H1 (cell line): ENCODE measurements around the gene PPP1R3F. TPM values are rescaled to one million over a fixed set of nuclear protein-coding genes. Genes with fewer than 3 reads are reported as not detected.

Source experiments
- CTCF ChIA-PET: fragments of 300-600 bp; sonication (Branson Sonifier 250); formaldehyde crosslinking; loops from one replicate; lab custom pipeline; 2021; ENCODE audit not compliant: partially characterized antibody; lab: Charles Lee
- POLR2A ChIA-PET: fragments of 300-600 bp; sonication (Branson Sonifier 250); formaldehyde crosslinking; loops from one replicate; lab custom pipeline; 2021; ENCODE audit warnings: inconsistent platforms; ENCODE audit not compliant: partially characterized antibody; lab: Charles Lee
- DNase-seq, 2 experiments: peaks; one replicate each; pipeline versions ENCODE4 v3.0.0 to v3.0.0-alpha.2; 2010 to 2022; ENCODE audit warnings: low spot score in 2 of 2, low read depth in 1 of 2, mixed read lengths in 1 of 2
- FAIRE-seq: peaks from 2 replicates; lab custom pipeline; 2011; peaks lifted over from hg19 to GRCh38; lab: Jason Lieb, UNC
- H2AFZ ChIP-seq: 2 replicates; pipeline ENCODE4 v1.8.1; 2012; ENCODE audit warnings: low read length, inconsistent platforms
- H2AK5ac ChIP-seq: 2 replicates; pipeline ENCODE4 v1.6.1; 2013; ENCODE audit warnings: low read depth, low read length
- H2BK120ac ChIP-seq: replicated peaks from 2 replicates; pipeline ENCODE3; 2013; ENCODE audit warnings: low read depth, low read length, inconsistent platforms
- H2BK12ac ChIP-seq: 2 replicates; pipeline ENCODE4 v1.6.1; 2013; ENCODE audit warnings: low read depth, low read length
- H2BK15ac ChIP-seq: 2 replicates; pipeline ENCODE4 v1.6.1; 2013; ENCODE audit warnings: low read length
- H2BK20ac ChIP-seq: 2 replicates; pipeline ENCODE4 v1.6.1; 2013; ENCODE audit warnings: low read length
- H2BK5ac ChIP-seq: 2 replicates; pipeline ENCODE4 v1.6.1; 2013; ENCODE audit warnings: low read depth, low read length
- H3K14ac ChIP-seq: 2 replicates; pipeline ENCODE4 v1.6.1; 2013; ENCODE audit warnings: inconsistent platforms; ENCODE audit not compliant: insufficient read length
- H3K18ac ChIP-seq: 2 replicates; pipeline ENCODE4 v1.6.1; 2013; ENCODE audit warnings: low read length; ENCODE audit errors: extremely low read depth
- H3K23ac ChIP-seq: 2 replicates; pipeline ENCODE4 v1.6.1; 2013; ENCODE audit warnings: inconsistent platforms; ENCODE audit not compliant: insufficient read length
- H3K23me2 ChIP-seq: 2 replicates; pipeline ENCODE4 v1.6.1; 2013; ENCODE audit warnings: low read depth, low read length
- H3K27ac ChIP-seq: 2 replicates; pipeline ENCODE4 v1.6.1; 2011; ENCODE audit warnings: low read depth, low read length, inconsistent platforms
- H3K27me3 ChIP-seq, 4 experiments: replicated peaks in 1 of 4; 1 replicate in 1 of 4; 2 replicates in 3 of 4; pipeline versions ENCODE4 v1.6.1 to v1.8.1; 2011 to 2013; ENCODE audit warnings: low read length in 3 of 4, mild to moderate bottlenecking in 3 of 4, inconsistent platforms in 2 of 4, mixed read lengths in 2 of 4, moderate library complexity in 1 of 4; ENCODE audit not compliant: control insufficient read depth in 3 of 4, insufficient read depth in 3 of 4; ENCODE audit errors: extremely low read depth in 1 of 4
- H3K36me3 ChIP-seq, 4 experiments: 2 replicates each; pipeline versions ENCODE4 v1.6.1 to v1.8.1; 2011 to 2013; ENCODE audit warnings: mild to moderate bottlenecking in 4 of 4, low read length in 3 of 4, moderate library complexity in 2 of 4, control low read depth in 1 of 4, inconsistent platforms in 1 of 4; ENCODE audit not compliant: insufficient read depth in 4 of 4, control insufficient read depth in 2 of 4
- H3K4ac ChIP-seq: replicated peaks from 2 replicates; pipeline ENCODE3; 2013; ENCODE audit warnings: low read length, low read depth, mixed read lengths, inconsistent platforms; ENCODE audit not compliant: insufficient read length
- H3K4me1 ChIP-seq, 4 experiments: replicated peaks in 1 of 4; 1 replicate in 1 of 4; 2 replicates in 3 of 4; pipeline versions ENCODE4 v1.6.1 to v1.8.1; 2011 to 2013; ENCODE audit warnings: low read length in 3 of 4, inconsistent platforms in 2 of 4, mixed read lengths in 1 of 4; ENCODE audit not compliant: insufficient read depth in 4 of 4, control insufficient read depth in 3 of 4
- H3K4me2 ChIP-seq, 2 experiments: 2 replicates each; pipeline versions ENCODE4 v1.6.1 to v1.8.1; 2011 to 2013; ENCODE audit warnings: low read depth in 2 of 2, low read length in 2 of 2, control low read depth in 1 of 2, inconsistent platforms in 1 of 2, mild to moderate bottlenecking in 1 of 2; ENCODE audit not compliant: insufficient read depth in 1 of 2
- H3K4me3 ChIP-seq, 4 experiments: fragments of 200-600, 300-600 bp in 1 of 4; sonication (generic), shearing (Covaris generic), sonication (Bioruptor Twin) in 1 of 4; 2 replicates each; pipeline versions ENCODE4 v1.5.1 to v1.8.1; 2011 to 2016; ENCODE audit warnings: low read length in 4 of 4, low read depth in 3 of 4, control low read depth in 2 of 4, inconsistent platforms in 2 of 4, mild to moderate bottlenecking in 2 of 4, mixed read lengths in 1 of 4, moderate library complexity in 1 of 4; ENCODE audit not compliant: insufficient read depth in 2 of 4; ENCODE audit errors: extremely low read depth in 1 of 4
- H3K56ac ChIP-seq: replicated peaks from 2 replicates; pipeline ENCODE3; 2013; ENCODE audit warnings: low read depth, mild to moderate bottlenecking, mixed read lengths, low read length, inconsistent platforms; ENCODE audit not compliant: insufficient read length
- H3K79me1 ChIP-seq: 2 replicates; pipeline ENCODE4 v1.6.1; 2013; ENCODE audit warnings: low read depth, low read length, control low read depth
- H3K79me2 ChIP-seq, 2 experiments: 2 replicates each; pipeline versions ENCODE4 v1.6.1 to v1.8.1; 2012 to 2013; ENCODE audit warnings: low read length in 2 of 2, mild to moderate bottlenecking in 2 of 2, inconsistent platforms in 1 of 2; ENCODE audit not compliant: insufficient read depth in 2 of 2, control insufficient read depth in 1 of 2
- H3K9ac ChIP-seq, 4 experiments: replicated peaks in 1 of 4; 1 replicate in 1 of 4; 2 replicates in 3 of 4; pipeline versions ENCODE4 v1.6.1 to v1.8.1; 2011 to 2013; ENCODE audit warnings: low read depth in 3 of 4, low read length in 3 of 4, control low read depth in 2 of 4, mild to moderate bottlenecking in 2 of 4, moderate library complexity in 2 of 4, inconsistent platforms in 1 of 4; ENCODE audit errors: extremely low read depth in 1 of 4
- H3K9me3 ChIP-seq, 2 experiments: 2 replicates each; pipeline versions ENCODE4 v1.6.1 to v1.8.1; 2012 to 2013; ENCODE audit warnings: mild to moderate bottlenecking in 2 of 2, moderate library complexity in 2 of 2, control low read depth in 1 of 2, inconsistent platforms in 1 of 2, low read depth in 1 of 2, low read length in 1 of 2, mixed read lengths in 1 of 2; ENCODE audit not compliant: insufficient read depth in 2 of 2
- H4K20me1 ChIP-seq, 2 experiments: replicated peaks in 1 of 2; 2 replicates each; pipeline versions ENCODE3 to v1.8.1; 2011 to 2013; ENCODE audit warnings: inconsistent platforms in 2 of 2, low read length in 2 of 2, mild to moderate bottlenecking in 1 of 2; ENCODE audit not compliant: insufficient read depth in 2 of 2, control insufficient read depth in 1 of 2
- H4K5ac ChIP-seq: 2 replicates; pipeline ENCODE4 v1.6.1; 2013; ENCODE audit warnings: low read length, low read depth, mixed read lengths, inconsistent platforms; ENCODE audit not compliant: insufficient read length
- H4K8ac ChIP-seq: 2 replicates; pipeline ENCODE4 v1.8.0; 2013; ENCODE audit warnings: mild to moderate bottlenecking, moderate library complexity, low read length, inconsistent platforms; ENCODE audit not compliant: insufficient read depth; ENCODE audit errors: extremely low read depth
- H4K91ac ChIP-seq: replicated peaks from 2 replicates; pipeline ENCODE3; 2013; ENCODE audit warnings: low read length, mixed read lengths, inconsistent platforms; ENCODE audit not compliant: insufficient read length
- ASH2L ChIP-seq: fragments of 200-600, 300-600 bp; sonication (generic); IDR thresholded peaks from one replicate; pipeline ENCODE4 v1.7.1; 2017; ENCODE audit warnings: low read length
- ATF3 ChIP-seq: IDR thresholded peaks from 2 replicates; pipeline ENCODE4 v1.6.1; 2011; ENCODE audit warnings: low read depth, mild to moderate bottlenecking, low read length; ENCODE audit not compliant: insufficient read depth
- CHD1 ChIP-seq: IDR thresholded peaks from 2 replicates; pipeline ENCODE4 v1.6.1; 2012; ENCODE audit warnings: low read depth, low read length, improper control_type of control experiment
- CTBP2 ChIP-seq: IDR thresholded peaks from 2 replicates; pipeline ENCODE4 v1.7.0; 2011; ENCODE audit warnings: borderline replicate concordance, mild to moderate bottlenecking, moderate library complexity, mixed read lengths, low read length; ENCODE audit not compliant: insufficient read depth, insufficient read length
- HDAC2 ChIP-seq, 2 experiments: fragments of 300-600 bp in 1 of 2; sonication (generic) in 1 of 2; IDR thresholded peaks; 2 replicates each; pipeline ENCODE4 v1.6.1; 2011 to 2012; ENCODE audit warnings: low read depth in 2 of 2, low read length in 2 of 2, mild to moderate bottlenecking in 2 of 2, moderate library complexity in 2 of 2, borderline replicate concordance in 1 of 2, inconsistent platforms in 1 of 2
- JUND ChIP-seq: IDR thresholded peaks from 2 replicates; pipeline ENCODE4 v1.6.1; 2011; ENCODE audit warnings: mild to moderate bottlenecking, improper control_type of control experiment, low read length
- RBBP5 ChIP-seq: IDR thresholded peaks from 2 replicates; pipeline ENCODE4 v1.7.1; 2012; ENCODE audit warnings: low read depth, mild to moderate bottlenecking, inconsistent platforms, low read length, moderate library complexity, borderline replicate concordance
- RFX5 ChIP-seq: IDR thresholded peaks from 2 replicates; pipeline ENCODE4 v1.6.1; 2011; ENCODE audit warnings: low read depth, low read length, improper control_type of control experiment, borderline replicate concordance
- SIX5 ChIP-seq: IDR thresholded peaks from 2 replicates; pipeline ENCODE4 v1.6.1; 2011; ENCODE audit warnings: mild to moderate bottlenecking, low read depth, low read length
- SP4 ChIP-seq: IDR thresholded peaks from 2 replicates; pipeline ENCODE4 v1.6.1; 2012; ENCODE audit warnings: low read length, inconsistent platforms
- YY1 ChIP-seq: IDR thresholded peaks from 2 replicates; pipeline ENCODE4 v1.6.1; 2011; ENCODE audit warnings: low read depth, mild to moderate bottlenecking, low read length
- WGBS, 2 experiments: shearing (Covaris generic) in 1 of 2; methylation state at CpG; one replicate each; pipeline versions ENCODE4 v1.1.6 to v1.1.7; 2013 to 2015; ENCODE audit warnings: low lambda C conversion rate in 2 of 2, mixed read lengths in 2 of 2, inconsistent platforms in 1 of 2, low coverage in 1 of 2, missing lambda C conversion rate in 1 of 2; ENCODE audit not compliant: insufficient replicate concordance in 2 of 2, insufficient coverage in 1 of 2, insufficient read length in 1 of 2; ENCODE audit errors: extremely low coverage in 1 of 2, missing lambda C conversion rate in 1 of 2; 5-methylcytosine and 5-hydroxymethylcytosine counted together
- polyA plus RNA-seq, 7 experiments: library from polyadenylated mRNA; depleted of rRNA in 3 of 7; stranded (reverse) in 5 of 7; unstranded in 2 of 7; fragments of >200 nt in 5 of 7; fragments of 200-250 nt in 2 of 7; gene quantifications; 1 replicate in 5 of 7; 2 replicates in 1 of 7; 4 replicates in 1 of 7; pipeline versions ENCODE4 v1.2.1 to v1.2.3, GENCODE V29; 2011 to 2013; ENCODE audit warnings: missing spikeins in 2 of 7, mixed read lengths in 2 of 7
- total RNA-seq: library from RNA; stranded (reverse); fragmentation: NEBNext Ultra II Directional; extraction: Animal tissue kit (Norgen Biotek cat#: 25700); gene quantifications from 2 replicates; pipeline ENCODE4 v1.2.1, GENCODE V29; 2021
- TF ChIP-seq, protein P1 (sequence below), 3 experiments: IDR thresholded peaks; 1 replicate in 2 of 3; 2 replicates in 1 of 3; pipeline versions ENCODE4 v1.5.1 to v1.6.1; 2011; ENCODE audit warnings: low read length in 3 of 3, mild to moderate bottlenecking in 3 of 3, inconsistent platforms in 2 of 3, low read depth in 1 of 3, moderate library complexity in 1 of 3; ENCODE audit not compliant: insufficient read depth in 1 of 3; ENCODE audit errors: control extremely low read depth in 1 of 3

Gene PPP1R3F
- total and polyA plus RNA-seq, 2 of the 8 experiments (the other 6 are each of a cell fraction or from before 2014, with no cell fraction given): 5.1 to 6.8 TPM

DNA sequence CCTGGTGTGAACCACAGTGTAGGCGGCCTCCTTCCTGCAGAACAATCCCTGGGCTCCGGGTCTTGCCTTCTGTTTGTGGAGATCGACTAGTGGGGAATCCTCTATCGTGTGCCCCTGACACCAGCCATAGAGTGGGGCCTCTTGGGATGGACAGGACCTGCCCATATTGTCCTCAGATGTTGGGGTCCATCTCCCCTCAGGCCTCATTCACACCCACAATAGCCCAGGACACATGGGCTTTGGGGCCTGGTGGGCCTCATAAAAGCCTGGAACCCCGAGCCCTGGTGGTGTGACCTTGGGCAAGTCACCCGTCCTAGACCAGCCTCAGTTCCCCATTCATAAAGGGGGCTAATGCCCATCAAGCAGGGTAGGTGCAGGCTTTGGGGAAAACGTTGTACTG lies 20.6 kb downstream of the PPP1R3F start:
- Histone ChIP-seq H3K9me3 (no peaks in the 10 kb centered on the region), H3K14ac (no peak overlapping the region), H2BK5ac (no peak overlapping the region), H3K23me2 (no peaks in the 10 kb centered on the region), H3K27me3 (no peaks in the 10 kb centered on the region), H3K4ac (no peak overlapping the region), H4K5ac (no peak overlapping the region), H4K8ac (no peak overlapping the region; the same call in 1 of the 2 replicates), H3K27ac (no peak overlapping the region), H3K23ac (no peak overlapping the region), H3K4me1 (no peaks in the 10 kb centered on the region), H3K4me2 (no peak overlapping the region), H4K20me1 (no peaks in the 10 kb centered on the region), H2BK12ac (no peak overlapping the region), H3K18ac (no peak overlapping the region), H3K9ac (no peak overlapping the region), H3K79me1 (no peaks in the 10 kb centered on the region), H2AFZ (no peak overlapping the region), H3K79me2 (no peaks in the 10 kb centered on the region), H4K91ac (no peak overlapping the region), H2BK120ac (no peak overlapping the region), H2BK15ac (no peak overlapping the region), H3K36me3 (no peaks in the 10 kb centered on the region), H2BK20ac (no peak overlapping the region), H3K4me3 (no peak overlapping the region), H2AK5ac (no peak overlapping the region), H3K56ac (no peak overlapping the region)
- POLR2A ChIA-PET: no interaction called here
- DNase-seq: no peak
- no peak for FAIRE-seq
- CTCF ChIA-PET: no interaction called here
- 87% methylated on average over 7 of the region's 7 CpGs; no CpG with 5 or more reads in 1 of the 2 experiments for WGBS, 2 experiments
- TF ChIP-seq CTBP2 (no peak), ASH2L (no peak), SP4 (no peak), RFX5 (no peak), ATF3 (no peak), YY1 (no peak), JUND (no peak), CHD1 (no peak), SIX5 (no peak), HDAC2 (IDR thresholded peaks at IDR 0.05; ENCODE audit: borderline replicate concordance in 1 of 2, low read depth in 2 of 2, low read length in 2 of 2) (no peak), RBBP5 (no peak)
- TF ChIP-seq, protein P1, sequence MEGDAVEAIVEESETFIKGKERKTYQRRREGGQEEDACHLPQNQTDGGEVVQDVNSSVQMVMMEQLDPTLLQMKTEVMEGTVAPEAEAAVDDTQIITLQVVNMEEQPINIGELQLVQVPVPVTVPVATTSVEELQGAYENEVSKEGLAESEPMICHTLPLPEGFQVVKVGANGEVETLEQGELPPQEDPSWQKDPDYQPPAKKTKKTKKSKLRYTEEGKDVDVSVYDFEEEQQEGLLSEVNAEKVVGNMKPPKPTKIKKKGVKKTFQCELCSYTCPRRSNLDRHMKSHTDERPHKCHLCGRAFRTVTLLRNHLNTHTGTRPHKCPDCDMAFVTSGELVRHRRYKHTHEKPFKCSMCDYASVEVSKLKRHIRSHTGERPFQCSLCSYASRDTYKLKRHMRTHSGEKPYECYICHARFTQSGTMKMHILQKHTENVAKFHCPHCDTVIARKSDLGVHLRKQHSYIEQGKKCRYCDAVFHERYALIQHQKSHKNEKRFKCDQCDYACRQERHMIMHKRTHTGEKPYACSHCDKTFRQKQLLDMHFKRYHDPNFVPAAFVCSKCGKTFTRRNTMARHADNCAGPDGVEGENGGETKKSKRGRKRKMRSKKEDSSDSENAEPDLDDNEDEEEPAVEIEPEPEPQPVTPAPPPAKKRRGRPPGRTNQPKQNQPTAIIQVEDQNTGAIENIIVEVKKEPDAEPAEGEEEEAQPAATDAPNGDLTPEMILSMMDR (IDR thresholded peaks at IDR 0.05; ENCODE audit: control extremely low read depth in 1 of 3, insufficient read depth in 1 of 3, low read depth in 1 of 3, low read length in 3 of 3): no peak
